Hepatocyte (in vitro differentiated cells): ENCODE results near the gene NDP. TPM values are rescaled to one million over a fixed set of nuclear protein-coding genes. Genes with fewer than 3 reads are reported as not detected.

Source experiments
- DNase-seq: peaks from one replicate; pipeline ENCODE4 v3.0.0-alpha.2; 2016; ENCODE audit warnings: low spot score
- H2AFZ ChIP-seq: fragments of 200-600 bp; sonication (generic); 2 replicates; pipeline ENCODE4 v1.6.0; 2016; ENCODE audit warnings: antibody characterized with exemption, mild to moderate bottlenecking
- H3K27ac ChIP-seq: fragments of 200-600 bp; sonication (generic); 2 replicates; pipeline ENCODE4 v1.5.1; 2016; ENCODE audit warnings: mild to moderate bottlenecking
- H3K27me3 ChIP-seq: fragments of 200-600 bp; sonication (generic); 2 replicates; pipeline ENCODE4 v1.6.1; 2016
- H3K36me3 ChIP-seq: fragments of 200-600 bp; sonication (generic); replicated peaks from 2 replicates; pipeline ENCODE4 v1.5.1; 2016; ENCODE audit warnings: low read depth; ENCODE audit not compliant: insufficient read depth
- H3K4me1 ChIP-seq: fragments of 200-600 bp; sonication (generic); 2 replicates; pipeline ENCODE4 v1.5.1; 2016; ENCODE audit warnings: mild to moderate bottlenecking, moderate library complexity; ENCODE audit not compliant: insufficient read depth
- H3K4me2 ChIP-seq: fragments of 200-600 bp; sonication (generic); 2 replicates; pipeline ENCODE4 v1.6.0; 2016
- H3K4me3 ChIP-seq: fragments of 200-600 bp; sonication (generic); 2 replicates; pipeline ENCODE4 v1.5.1; 2016; ENCODE audit warnings: mild to moderate bottlenecking
- H3K79me2 ChIP-seq: fragments of 200-600 bp; sonication (generic); 2 replicates; pipeline ENCODE4 v1.6.0; 2017; ENCODE audit warnings: mild to moderate bottlenecking
- H3K9me2 ChIP-seq: fragments of 200-600 bp; sonication (generic); replicated peaks from 2 replicates; pipeline ENCODE4 v1.6.0; 2017; ENCODE audit warnings: mild to moderate bottlenecking; ENCODE audit not compliant: insufficient read depth
- H3K9me3 ChIP-seq: fragments of 200-600 bp; sonication (generic); 2 replicates; pipeline ENCODE4 v1.5.1; 2016; ENCODE audit warnings: low read depth, mild to moderate bottlenecking
- H4K20me1 ChIP-seq: fragments of 200-600 bp; sonication (generic); 2 replicates; pipeline ENCODE4 v1.6.0; 2016; ENCODE audit warnings: mild to moderate bottlenecking; ENCODE audit not compliant: insufficient read depth, poor library complexity, severe bottlenecking
- EZH2 ChIP-seq: fragments of 200-600 bp; sonication (generic); IDR thresholded peaks from 2 replicates; pipeline ENCODE4 v1.6.1; 2016; ENCODE audit warnings: antibody characterized with exemption, mild to moderate bottlenecking, borderline replicate concordance
- EZH2phosphoT487 ChIP-seq: fragments of 200-600 bp; sonication (generic); IDR thresholded peaks from one replicate; pipeline ENCODE4 v1.6.1; 2018; ENCODE audit warnings: antibody characterized with exemption, mild to moderate bottlenecking, low read depth, moderate library complexity; ENCODE audit not compliant: unreplicated experiment, severe bottlenecking
- WGBS: methylation state at CpG from one replicate; pipeline ENCODE4 v1.1.6; 2016; ENCODE audit warnings: low lambda C conversion rate; ENCODE audit errors: missing lambda C conversion rate; 5-methylcytosine and 5-hydroxymethylcytosine counted together
- polyA plus RNA-seq: library from polyadenylated mRNA; unstranded; fragments of >200 nt; fragmentation: Nextera tagmentation; extraction: Ambion mirVana; gene quantifications from 2 replicates; pipeline ENCODE4 v1.2.1, GENCODE V29; 2016
- total RNA-seq: library from RNA; depleted of rRNA; stranded (reverse); fragments of >200 nt; gene quantifications from 2 replicates; pipeline ENCODE4 v1.2.3, GENCODE V29; 2014
- TF ChIP-seq, protein P1 (sequence below): fragments of 200-600 bp; sonication (generic); IDR thresholded peaks from 2 replicates; pipeline ENCODE4 v1.5.1; 2016; ENCODE audit warnings: antibody characterized with exemption, mild to moderate bottlenecking; ENCODE audit not compliant: poor library complexity

The NDP gene
- total and polyA plus RNA-seq, 2 experiments from 2014 or later, result 12.2 to 16.3 TPM

DNA sequence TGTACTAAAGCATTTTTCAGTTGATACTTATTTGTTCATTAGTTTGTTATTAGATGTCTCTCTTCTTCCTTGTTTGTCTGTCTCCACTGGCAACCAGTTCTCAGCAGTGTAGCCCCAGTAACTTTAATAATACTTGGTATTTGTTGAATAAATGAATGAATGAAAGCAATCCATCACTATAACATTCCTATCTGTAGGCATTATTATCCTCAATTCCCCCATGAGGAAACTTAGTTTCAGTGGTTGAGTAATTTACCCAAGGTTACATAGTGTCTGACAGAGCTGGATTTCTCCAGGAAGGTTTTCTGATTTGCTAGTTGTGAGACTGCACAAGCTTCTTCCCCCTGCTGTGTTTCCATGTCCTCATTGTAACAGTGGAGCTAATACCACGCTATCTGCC lies 63.2 kb downstream of the NDP start:
- Histone ChIP-seq H3K4me1 (no peaks in the 10 kb centered on the region), H4K20me1 (no peaks in the 10 kb centered on the region), H3K9me3 (no peaks in the 10 kb centered on the region), H3K79me2 (no peaks in the 10 kb centered on the region), H3K4me2 (no peak overlapping the region), H3K9me2 (no peaks in the 10 kb centered on the region), H3K27me3 (no peaks in the 10 kb centered on the region), H3K27ac (no peak overlapping the region), H3K36me3 (no peaks in the 10 kb centered on the region), H2AFZ (no peak overlapping the region), H3K4me3 (no peak overlapping the region)
- DNase-seq, result peak; percentile 8
- 33% methylated on average over 1 of the region's 1 CpG for WGBS
- TF ChIP-seq, protein P1, sequence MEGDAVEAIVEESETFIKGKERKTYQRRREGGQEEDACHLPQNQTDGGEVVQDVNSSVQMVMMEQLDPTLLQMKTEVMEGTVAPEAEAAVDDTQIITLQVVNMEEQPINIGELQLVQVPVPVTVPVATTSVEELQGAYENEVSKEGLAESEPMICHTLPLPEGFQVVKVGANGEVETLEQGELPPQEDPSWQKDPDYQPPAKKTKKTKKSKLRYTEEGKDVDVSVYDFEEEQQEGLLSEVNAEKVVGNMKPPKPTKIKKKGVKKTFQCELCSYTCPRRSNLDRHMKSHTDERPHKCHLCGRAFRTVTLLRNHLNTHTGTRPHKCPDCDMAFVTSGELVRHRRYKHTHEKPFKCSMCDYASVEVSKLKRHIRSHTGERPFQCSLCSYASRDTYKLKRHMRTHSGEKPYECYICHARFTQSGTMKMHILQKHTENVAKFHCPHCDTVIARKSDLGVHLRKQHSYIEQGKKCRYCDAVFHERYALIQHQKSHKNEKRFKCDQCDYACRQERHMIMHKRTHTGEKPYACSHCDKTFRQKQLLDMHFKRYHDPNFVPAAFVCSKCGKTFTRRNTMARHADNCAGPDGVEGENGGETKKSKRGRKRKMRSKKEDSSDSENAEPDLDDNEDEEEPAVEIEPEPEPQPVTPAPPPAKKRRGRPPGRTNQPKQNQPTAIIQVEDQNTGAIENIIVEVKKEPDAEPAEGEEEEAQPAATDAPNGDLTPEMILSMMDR, result no peak
- no peak for TF ChIP-seq EZH2phosphoT487
- no peak for TF ChIP-seq EZH2

DNA sequence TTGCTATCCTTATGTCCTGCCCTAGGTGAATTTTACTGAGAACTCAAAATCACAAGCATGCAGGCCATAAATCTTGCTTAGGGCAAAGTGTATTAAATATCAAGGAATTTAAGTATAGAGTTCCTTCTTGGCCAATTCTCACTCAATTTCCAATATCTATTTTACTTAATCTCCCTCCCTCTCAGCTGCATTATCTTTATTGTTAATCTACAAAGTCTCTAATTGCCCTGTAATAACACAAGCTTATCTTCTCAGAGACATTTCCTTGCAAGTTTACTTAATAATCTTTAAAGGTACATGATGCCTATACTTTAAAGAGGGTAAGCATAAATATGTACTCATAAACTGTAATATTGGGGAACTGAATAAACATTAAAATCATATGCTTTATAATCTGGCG lies 64.0 kb downstream of the NDP start:
- TF ChIP-seq EZH2phosphoT487 (no peak), EZH2 (no peak)
- TF ChIP-seq, protein P1, result no peak
- Histone ChIP-seq H3K36me3 (no peaks in the 10 kb centered on the region), H2AFZ (no peak overlapping the region), H3K27ac (no peak overlapping the region), H3K9me3 (no peaks in the 10 kb centered on the region), H3K4me2 (no peak overlapping the region), H3K27me3 (no peaks in the 10 kb centered on the region), H3K79me2 (no peaks in the 10 kb centered on the region), H4K20me1 (no peaks in the 10 kb centered on the region), H3K9me2 (no peaks in the 10 kb centered on the region), H3K4me3 (no peak overlapping the region), H3K4me1 (no peaks in the 10 kb centered on the region)
- DNase-seq, result no peak
- WGBS, result 57% methylated on average over 1 of the region's 1 CpG

DNA sequence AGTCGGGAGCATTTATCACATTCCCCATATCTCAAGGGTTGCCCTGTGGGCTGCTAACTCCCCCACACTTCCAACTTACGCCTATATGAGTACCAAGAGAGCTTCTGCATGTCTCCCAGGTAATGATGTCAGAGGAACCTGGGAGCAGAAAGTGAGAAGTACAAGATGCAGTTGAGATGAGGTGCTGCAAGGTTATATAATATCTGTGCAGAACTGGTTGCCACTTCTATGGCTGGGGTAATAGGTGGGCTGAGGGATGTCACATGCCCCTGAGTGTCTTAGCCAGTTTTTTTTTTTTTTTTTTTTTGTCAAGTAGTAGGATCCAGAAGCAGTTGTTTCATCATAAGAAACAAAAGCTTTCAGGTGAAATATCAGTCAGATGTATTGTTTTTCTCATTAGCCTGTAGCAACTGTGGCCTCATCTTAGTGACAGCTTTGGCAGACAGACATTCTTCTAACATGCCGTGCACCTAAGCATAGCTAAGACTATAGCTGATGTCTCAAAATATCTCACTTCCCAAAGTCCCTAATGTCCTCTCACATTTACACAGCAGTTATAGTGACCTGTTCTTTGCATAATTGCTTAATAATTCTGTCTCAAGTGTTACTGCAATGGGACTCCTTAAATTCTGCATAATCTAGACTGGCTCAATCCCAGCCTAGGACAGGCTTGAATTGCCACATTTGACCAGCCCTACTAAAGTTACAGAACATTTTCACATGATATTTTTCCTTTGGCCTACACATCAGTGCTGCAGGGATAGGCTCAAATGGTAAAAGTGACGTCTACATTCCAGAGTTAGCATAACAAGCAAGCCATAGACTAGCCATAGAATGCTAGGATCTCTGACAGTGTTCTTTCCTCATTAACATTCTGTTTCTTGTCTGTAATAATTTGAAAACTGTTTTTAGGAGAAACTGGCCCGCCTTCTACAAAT lies 73.0 kb downstream of the NDP start:
- TF ChIP-seq EZH2phosphoT487 (no peak), EZH2 (no peak)
- TF ChIP-seq, protein P1, result no peak
- no peaks in the 10 kb centered on the region for H3K4me1 ChIP-seq
- 73% methylated on average over 5 of the region's 5 CpGs for WGBS
- H3K4me3 ChIP-seq, result no peak overlapping the region
- H3K27ac ChIP-seq, result no peak overlapping the region
- no peak for DNase-seq
- no peaks in the 10 kb centered on the region for H4K20me1 ChIP-seq
- H3K27me3 ChIP-seq, result no peaks in the 10 kb centered on the region
- no peaks in the 10 kb centered on the region for H3K9me3 ChIP-seq
- H3K36me3 ChIP-seq, result no peaks in the 10 kb centered on the region
- no peak overlapping the region for H3K4me2 ChIP-seq
- H3K9me2 ChIP-seq, result no peaks in the 10 kb centered on the region
- H2AFZ ChIP-seq, result no peak overlapping the region
- no peaks in the 10 kb centered on the region for H3K79me2 ChIP-seq

Other genes with a start within 250 kb of the NDP start
- gene MAOB, start 90.9 kb downstream of the NDP start, total RNA-seq, result 47.0 and 54.8 TPM in 2 replicates
- gene MAOB, start 90.9 kb downstream of the NDP start, polyA plus RNA-seq, result 65.1 and 80.5 TPM in 2 replicates